ENCODE measurements around the gene CDH23.

CDH23 gene

GRCh38 chr10:71550628-71551027, 153.9 kb downstream of the CDH23 start:
- DNase-seq (ENCODE audit: insufficient read length, low spot score) = no peak
- FAIRE-seq = no peak

- FAIRE-seq (no peak), DNase-seq (ENCODE audit: insufficient read length, low spot score) (no peak)
Measured at GRCh38 chr10:71551970-71552369, 155.2 kb downstream of the CDH23 start.

DNA sequence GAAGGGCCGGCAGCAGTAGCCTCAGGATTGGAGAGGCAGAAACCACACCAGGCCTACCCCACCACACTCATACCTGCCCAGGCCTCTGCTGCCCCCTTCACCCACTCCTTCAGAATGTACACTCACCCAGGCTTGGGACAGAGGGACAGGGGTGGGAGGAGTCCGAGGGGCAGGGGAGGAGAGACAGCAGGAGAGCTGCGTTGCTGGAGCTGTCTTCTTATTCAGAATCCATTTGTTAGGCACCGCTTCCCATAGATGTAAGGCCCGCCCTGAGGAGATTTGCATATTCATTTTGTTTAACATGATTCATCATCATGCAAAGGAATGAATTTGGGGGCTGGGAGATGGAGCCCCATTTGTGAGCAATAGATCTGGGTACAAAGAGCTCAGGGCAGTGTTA, 156.7 kb downstream of the CDH23 start:
- no peak for FAIRE-seq
- DNase-seq (ENCODE audit: insufficient read length, low spot score) = no peak

GRCh38 chr10:71554671-71555070, 158.0 kb downstream of the CDH23 start:
- no peak for FAIRE-seq

DNA sequence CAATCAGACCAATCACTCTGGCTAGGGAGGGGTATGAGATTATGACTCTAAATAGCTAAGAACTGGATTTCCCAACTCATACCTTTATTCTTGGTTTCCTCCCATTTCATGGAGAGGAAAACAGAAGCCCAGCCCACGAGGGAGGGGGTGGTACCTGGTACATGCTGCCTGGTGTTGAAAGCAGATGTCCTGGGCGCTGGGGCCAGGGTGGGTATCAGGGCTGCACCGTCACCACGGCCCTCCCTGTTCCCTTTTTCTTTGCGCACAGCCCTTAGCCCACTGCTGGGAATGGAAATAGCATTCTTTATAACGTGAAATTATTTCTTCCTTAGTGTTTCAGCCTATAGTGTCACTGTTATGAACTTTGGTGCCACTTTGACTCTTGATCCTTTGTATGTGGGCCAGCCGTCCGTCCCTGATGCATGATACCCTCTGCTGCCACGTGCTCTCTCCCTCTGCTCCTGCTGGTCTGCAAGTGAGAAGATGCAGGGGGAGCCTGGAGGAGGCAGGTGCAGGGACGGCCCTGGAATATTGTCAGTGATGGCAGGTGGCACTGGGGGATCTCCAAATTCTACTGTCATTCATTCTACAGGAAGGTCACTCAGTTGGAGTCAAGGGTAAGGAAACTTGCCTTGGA, 158.5 kb downstream of the CDH23 start:
- DNase-seq (ENCODE audit: insufficient read length, low spot score) (no peak), FAIRE-seq (no peak)

More at GRCh38 chr10:71554671-71555070, 158.0 kb downstream of the CDH23 start:
- DNase-seq (ENCODE audit: insufficient read length, low spot score) = no peak

GRCh38 chr10:71555724-71556119, 159.0 kb downstream of the CDH23 start:
- FAIRE-seq (no peak), DNase-seq (ENCODE audit: insufficient read length, low spot score) (no peak)

DNA sequence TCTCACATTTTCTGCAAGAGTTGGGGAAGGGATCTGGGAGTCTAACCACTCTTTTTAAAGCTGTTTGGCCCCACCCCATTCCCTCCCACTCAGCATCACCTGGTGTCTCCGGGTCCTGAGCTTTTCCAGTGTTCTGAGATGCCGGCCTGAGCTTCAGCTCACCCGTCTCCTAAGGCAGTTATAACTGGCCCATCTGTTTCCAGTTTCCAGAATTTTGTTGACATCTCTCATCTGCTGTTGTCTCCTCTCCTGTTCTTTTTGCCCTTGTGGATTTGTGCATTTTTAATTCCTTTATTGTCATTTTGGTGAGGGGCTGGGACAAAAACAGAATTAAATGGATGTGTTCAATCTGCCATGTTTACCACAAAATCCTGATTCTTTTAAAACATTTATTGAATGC, 162.3 kb downstream of the CDH23 start:
- FAIRE-seq = no peak

DNA sequence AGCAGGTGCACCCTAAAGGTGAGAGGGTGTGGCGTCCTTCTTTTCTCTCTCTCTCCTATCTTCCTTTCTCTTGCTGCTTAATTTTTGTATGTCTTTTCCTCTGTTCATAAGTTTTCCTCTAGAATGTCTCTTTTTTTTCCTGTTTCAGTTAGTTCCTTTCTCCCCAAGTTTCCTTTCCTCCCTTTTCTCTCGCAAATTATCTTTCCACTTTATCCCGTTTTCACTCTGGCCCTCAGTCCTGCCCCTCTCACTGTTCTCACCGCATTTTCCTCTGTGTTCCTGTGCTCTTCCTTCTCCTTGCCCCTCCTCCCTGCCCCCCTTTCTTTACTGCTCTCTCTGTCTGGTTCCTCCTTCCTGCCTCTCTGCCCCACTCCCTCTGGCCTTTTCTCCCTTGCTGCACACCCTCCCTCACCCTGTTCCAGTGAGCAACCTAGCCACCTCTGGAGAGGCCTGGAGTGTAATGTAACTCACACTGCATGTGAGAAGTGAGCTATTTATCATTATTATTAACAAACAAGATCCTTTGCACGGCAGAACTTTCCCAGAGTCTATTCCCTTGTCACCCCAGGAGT, 164.4 kb downstream of the CDH23 start:
- no peak for DNase-seq (ENCODE audit: insufficient read length, low spot score)
- no peak for FAIRE-seq

More for the DNA sequence above, 162.3 kb downstream of the CDH23 start:
- no peak for DNase-seq (ENCODE audit: insufficient read length, low spot score)

DNA sequence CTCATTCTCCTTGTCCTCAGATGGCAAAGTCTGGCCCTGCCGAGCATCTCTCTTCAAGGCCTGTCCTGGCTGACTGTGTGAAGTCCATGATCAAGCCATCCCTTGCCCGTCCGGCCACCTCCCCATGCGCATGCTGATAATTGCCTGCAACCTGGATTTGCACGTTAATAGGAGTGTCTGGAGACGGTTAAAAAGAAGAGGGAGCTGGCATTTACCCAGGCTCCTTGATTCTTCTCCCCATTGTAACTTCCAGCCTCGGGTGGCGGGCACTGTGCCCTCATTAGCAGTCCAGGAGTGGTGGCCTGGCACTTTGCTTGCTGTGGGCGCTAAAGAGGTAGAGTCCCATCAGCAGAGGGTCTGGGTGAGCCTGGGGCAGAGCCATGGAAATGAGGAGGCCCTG, 165.5 kb downstream of the CDH23 start:
- DNase-seq (ENCODE audit: insufficient read length, low spot score) (no peak), FAIRE-seq (no peak)

GRCh38 chr10:71562904-71563303, 166.2 kb downstream of the CDH23 start:
- no peak for DNase-seq (ENCODE audit: insufficient read length, low spot score)
- FAIRE-seq = no peak

DNA sequence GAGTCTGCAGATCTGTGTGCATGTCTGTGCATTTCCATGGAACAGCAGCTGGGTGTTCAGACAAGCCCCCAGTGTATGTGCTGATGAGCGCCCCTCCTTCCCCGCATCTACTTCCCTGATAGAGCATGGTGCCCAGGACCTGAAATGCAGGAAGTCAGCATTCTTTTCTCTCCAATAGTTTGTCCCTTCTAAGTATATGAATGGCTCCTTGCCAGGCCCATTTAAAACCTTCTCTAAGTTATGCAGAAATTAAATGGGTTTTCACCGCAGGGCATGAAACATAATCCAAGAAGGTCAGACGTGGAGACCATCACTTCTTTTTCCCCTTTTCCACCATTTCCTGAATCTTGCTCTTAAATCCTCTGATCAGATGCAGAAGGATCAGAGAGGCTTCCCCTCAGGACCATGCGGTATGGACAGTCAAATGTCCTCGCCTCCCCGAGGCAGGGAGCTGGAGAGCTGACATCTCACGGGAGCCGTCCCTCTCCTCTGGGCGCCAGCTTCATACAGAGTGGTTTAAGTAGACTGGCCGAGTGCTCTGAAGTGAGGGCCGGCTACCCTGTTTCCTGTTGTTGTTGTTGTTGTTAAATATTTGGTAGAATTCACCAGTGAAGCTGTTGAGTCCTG, 167.6 kb downstream of the CDH23 start:
- DNase-seq (ENCODE audit: insufficient read length, low spot score) (no peak), FAIRE-seq (no peak)

DNA sequence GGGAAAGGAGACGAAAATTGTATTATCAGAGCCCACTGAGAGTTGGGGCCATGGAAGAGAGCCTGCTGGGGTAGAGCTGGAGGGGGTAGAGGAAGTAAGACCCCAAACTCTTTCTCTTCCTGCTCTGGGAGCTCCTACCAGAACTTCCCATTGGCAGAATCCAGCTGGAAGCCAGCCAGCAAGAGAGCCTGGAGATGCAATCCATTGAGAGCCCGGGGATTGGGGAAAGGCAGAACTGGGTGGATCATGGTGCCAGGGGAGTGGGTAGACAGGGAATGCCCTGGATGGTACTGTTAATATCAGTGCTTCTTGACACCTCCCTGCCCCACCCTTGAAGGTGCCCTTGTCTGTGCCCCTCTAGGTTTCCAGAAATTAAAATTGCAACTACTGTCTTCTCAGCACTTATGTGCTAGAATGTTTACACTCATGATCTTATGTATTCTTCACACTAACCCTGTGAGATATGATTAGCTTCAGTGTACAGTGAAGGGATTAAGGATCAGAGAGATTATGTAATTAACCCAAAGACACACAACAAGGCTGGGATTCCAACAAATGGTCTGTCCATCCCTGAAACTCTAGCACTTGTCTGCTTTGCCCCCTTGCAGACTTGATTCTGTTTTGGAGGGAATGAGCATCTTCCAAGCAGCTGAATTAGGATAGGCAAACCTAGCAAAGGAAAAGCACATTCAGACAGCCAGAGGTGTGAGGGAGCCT, 168.7 kb downstream of the CDH23 start:
- FAIRE-seq = no peak
- no peak for DNase-seq (ENCODE audit: insufficient read length, low spot score)

- DNase-seq (ENCODE audit: insufficient read length, low spot score) (no peak), FAIRE-seq (no peak)
Measured at GRCh38 chr10:71567006-71567405, 170.3 kb downstream of the CDH23 start.

GRCh38 chr10:71568896-71569492, 172.3 kb downstream of the CDH23 start:
- no peak for FAIRE-seq
- DNase-seq (ENCODE audit: insufficient read length, low spot score) = no peak

DNA sequence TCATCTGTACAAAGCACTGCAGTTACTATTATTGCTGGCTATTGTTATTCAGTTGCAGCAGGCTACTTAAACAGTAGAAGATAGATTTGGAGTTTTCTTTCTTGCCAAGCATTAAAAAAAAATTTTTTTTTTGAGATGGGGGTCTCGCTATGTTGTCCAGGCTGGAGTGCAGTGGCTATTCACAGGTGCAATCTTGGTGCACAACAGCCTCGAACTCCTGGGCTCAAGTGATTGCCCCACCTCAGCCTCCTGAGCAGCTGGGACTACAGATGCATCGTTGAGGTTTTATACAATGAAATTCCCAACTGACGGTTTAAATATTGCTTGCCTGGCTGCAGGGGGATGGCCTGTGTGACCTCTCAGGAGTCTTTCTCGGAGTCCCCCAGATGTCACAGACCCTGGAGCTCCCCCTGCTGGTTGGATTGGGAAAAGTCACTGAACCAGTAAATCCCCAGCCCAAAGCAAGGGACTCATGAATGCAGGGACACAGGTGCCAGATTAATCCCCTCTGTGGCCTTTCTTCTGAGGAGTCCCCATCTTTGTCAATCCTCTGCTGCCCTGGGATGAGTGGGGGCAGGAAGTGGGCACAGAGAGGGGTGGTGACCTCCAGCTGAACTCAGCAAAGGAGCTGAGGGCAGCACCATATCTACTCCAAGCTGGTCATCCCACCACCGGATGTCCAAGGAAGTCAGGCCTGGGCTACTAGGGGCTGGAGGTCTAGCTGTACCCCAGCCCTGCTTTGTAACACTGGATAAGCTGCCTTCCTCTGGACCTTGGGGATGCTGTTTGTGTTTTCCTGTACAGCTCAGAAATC, 173.3 kb downstream of the CDH23 start:
- DNase-seq (ENCODE audit: insufficient read length, low spot score) = peak; percentile 83
- no peak for FAIRE-seq

DNA sequence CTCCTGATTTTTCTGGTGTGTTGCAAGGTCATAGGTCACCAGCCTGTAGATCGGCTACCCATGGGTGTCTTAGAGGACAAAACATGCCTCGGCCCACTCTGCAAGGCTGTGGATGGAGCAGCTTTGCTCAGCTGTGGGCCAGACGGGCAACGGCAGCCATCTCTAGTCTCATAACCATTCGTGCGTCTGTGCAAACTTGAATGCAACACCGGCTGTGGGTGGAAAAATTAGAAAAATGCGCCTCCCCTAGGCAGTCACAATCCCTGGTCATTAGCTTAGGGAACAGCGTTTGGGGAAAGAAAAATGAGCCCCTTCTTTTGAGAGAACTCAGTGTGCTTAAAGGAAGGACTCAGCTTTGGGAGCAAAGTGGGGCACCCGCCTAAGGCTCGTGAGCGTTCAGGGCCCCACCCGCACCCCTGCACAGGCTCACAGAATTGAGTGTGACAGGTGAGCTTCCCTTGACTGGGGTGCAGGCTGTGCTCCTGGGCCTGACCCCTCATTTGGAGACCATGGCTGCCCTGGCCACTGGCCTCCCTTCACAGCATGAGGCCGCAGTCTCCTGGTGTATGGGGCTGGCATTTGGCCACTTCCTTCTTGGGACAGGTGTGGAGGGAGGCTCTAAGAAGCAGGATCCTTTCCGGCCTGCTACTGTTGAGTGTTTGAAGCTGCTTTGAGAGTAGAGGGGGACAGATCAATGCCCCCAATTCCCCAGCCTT, 174.9 kb downstream of the CDH23 start:
- DNase-seq (ENCODE audit: insufficient read length, low spot score) = no peak
- no peak for FAIRE-seq

GRCh38 chr10:71572962-71573361, 176.2 kb downstream of the CDH23 start:
- FAIRE-seq = no peak
- DNase-seq (ENCODE audit: insufficient read length, low spot score) = no peak

DNA sequence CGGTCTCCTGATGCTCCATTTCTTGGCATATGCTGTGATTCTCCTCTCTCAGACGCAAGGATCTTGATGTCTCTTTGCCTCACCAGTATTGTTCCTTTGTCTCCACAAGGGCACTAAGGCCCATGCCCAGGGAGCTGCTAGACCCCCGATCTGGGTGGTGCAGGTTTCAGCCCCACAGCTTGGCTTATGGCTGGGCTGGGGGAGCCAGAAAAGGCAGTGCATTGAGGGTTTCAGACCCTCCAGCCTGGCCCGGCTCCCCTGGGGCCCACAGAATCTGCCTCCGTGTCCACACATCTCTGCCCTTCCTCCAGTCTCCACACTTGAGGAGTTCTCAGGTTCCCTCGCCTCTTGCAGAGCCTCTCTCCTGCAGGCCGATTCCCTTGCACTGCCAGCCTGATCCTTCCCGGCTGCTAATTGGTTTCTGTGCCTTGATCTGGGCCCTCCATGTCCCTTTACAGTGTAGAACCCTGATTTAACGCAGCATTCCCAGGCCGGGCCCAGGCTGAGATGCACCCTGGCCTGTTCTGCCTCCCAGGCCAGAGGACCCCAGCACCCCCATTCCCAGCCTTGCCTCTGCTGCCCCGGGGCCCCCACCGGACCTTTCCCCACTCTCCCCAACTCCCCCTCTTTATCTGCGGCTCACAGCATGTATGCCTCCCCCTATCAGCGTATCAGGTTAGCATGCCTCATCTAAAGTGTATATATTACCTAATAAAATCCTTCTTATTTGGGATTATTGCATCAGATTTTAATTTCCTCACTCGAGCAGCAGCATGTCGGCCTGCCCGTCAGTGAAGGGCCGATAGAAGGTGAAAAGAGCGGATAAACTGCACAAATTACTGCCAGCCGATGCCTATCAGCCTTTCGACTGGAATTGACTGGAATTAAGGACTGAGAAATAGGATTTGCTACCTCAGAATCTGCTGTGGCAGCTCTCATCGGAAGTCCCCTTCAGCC, 177.1 kb downstream of the CDH23 start:
- FAIRE-seq = no peak
- DNase-seq (ENCODE audit: insufficient read length, low spot score) = no peak

DNA sequence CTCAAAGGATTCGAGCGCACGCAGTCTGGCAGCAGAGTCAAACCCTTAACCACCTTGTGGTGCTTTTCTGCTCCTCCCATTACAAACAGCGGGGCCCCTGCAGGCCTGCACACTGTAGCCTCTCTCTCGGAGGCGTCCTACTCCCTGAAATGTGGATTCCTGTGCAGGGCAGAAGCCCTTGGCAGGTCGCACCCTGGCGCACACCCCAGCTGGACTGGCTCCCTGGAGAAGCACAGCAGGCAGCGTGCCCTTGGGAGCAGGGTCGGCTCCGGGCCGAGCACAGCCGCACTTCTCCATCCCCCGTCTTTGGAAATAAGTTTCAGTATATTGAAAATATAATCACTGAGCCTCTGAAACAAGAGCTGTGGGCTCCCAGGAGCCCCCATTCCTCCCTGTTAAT, 178.7 kb downstream of the CDH23 start:
- no peak for FAIRE-seq
- no peak for DNase-seq (ENCODE audit: insufficient read length, low spot score)
